B cell (primary cell): ENCODE results near the gene ELMO1. TPM values are rescaled to one million over a fixed set of nuclear protein-coding genes. Genes with fewer than 3 reads are reported as not detected.

ENCODE experiments used
- ATAC-seq: fragments of 200-7000 bp; cut with Tn5 transposase; one replicate; pipeline ENCODE4 v1.10.0; 2021; ENCODE audit warnings: low read depth, mild to moderate bottlenecking, moderate number of reproducible peaks, moderate library complexity
- CTCF ChIA-PET: fragments of 350-600 bp; sonication (Branson Sonifier 250); formaldehyde crosslinking; loops from one replicate; lab custom pipeline; 2021; ENCODE audit warnings: antibody characterized with exemption, inconsistent platforms; lab: Charles Lee
- POLR2A ChIA-PET: fragments of 350-600 bp; sonication (Branson Sonifier 250); formaldehyde crosslinking; loops from one replicate; lab custom pipeline; 2021; ENCODE audit warnings: antibody characterized with exemption; lab: Charles Lee
- DNase-seq: peaks from one replicate; pipeline ENCODE4 v3.0.0; 2013
- H2AFZ ChIP-seq: 2 replicates; pipeline ENCODE4 v1.6.1; 2012; ENCODE audit warnings: mild to moderate bottlenecking, low read depth, low read length; ENCODE audit not compliant: insufficient read depth, poor library complexity, severe bottlenecking
- H3K27ac ChIP-seq, 2 donors: 1 replicate in 1 of 2; 2 replicates in 1 of 2; pipeline ENCODE4 v1.5.1; 2012 to 2013; ENCODE audit warnings: low read length in 2 of 2, mild to moderate bottlenecking in 2 of 2, moderate library complexity in 1 of 2
- H3K27me3 ChIP-seq, 4 experiments: fragments of 200-600 bp in 1 of 4; sonication (generic) in 1 of 4; replicated peaks in 1 of 4; 1 replicate in 2 of 4; 2 replicates in 2 of 4; pipeline versions ENCODE4 v1.6.1 to v1.7.0; 2013 to 2016; ENCODE audit warnings: low read length in 3 of 4, mild to moderate bottlenecking in 2 of 4, mixed read lengths in 1 of 4, moderate library complexity in 1 of 4; ENCODE audit not compliant: insufficient read depth in 4 of 4, control insufficient read depth in 3 of 4; ENCODE audit errors: control extremely low read depth in 1 of 4
- H3K36me3 ChIP-seq, 2 experiments: replicated peaks in 1 of 2; 1 replicate in 1 of 2; 2 replicates in 1 of 2; pipeline versions ENCODE4 v1.6.1 to v1.7.1; 2013; ENCODE audit warnings: low read length in 1 of 2; ENCODE audit not compliant: insufficient read depth in 2 of 2, control insufficient read depth in 1 of 2; ENCODE audit errors: control extremely low read depth in 1 of 2, extremely low read depth in 1 of 2
- H3K4me1 ChIP-seq, 2 donors: fragments of 200-600 bp in 1 of 2; sonication (generic) in 1 of 2; 1 replicate in 1 of 2; 2 replicates in 1 of 2; pipeline versions ENCODE4 v1.5.1 to v1.6.1; 2013 to 2017; ENCODE audit warnings: low read length in 2 of 2; ENCODE audit not compliant: control insufficient read depth in 2 of 2, insufficient read depth in 2 of 2
- H3K4me2 ChIP-seq: replicated peaks from 2 replicates; pipeline ENCODE3; 2012; ENCODE audit warnings: mild to moderate bottlenecking, low read depth, low read length; ENCODE audit not compliant: poor library complexity, severe bottlenecking
- H3K4me3 ChIP-seq, 5 experiments: fragments of 200-600 bp in 1 of 5; sonication (generic) in 1 of 5; 1 replicate in 3 of 5; 2 replicates in 2 of 5; pipeline versions ENCODE4 v1.5.1 to v1.7.0; 2011 to 2016; ENCODE audit warnings: low read length in 4 of 5, mild to moderate bottlenecking in 4 of 5, low read depth in 2 of 5, control low read depth in 1 of 5, moderate library complexity in 1 of 5; ENCODE audit not compliant: insufficient read depth in 1 of 5; ENCODE audit errors: control extremely low read depth in 1 of 5, extremely low read depth in 1 of 5
- H3K79me2 ChIP-seq: fragments of 200-600 bp; sonication (generic); one replicate; pipeline ENCODE4 v1.6.0; 2016; ENCODE audit warnings: low read length; ENCODE audit not compliant: control insufficient read depth, insufficient read depth
- H3K9ac ChIP-seq: fragments of 200-600 bp; sonication (generic); 2 replicates; pipeline ENCODE4 v1.6.1; 2017; ENCODE audit warnings: mild to moderate bottlenecking, low read length, moderate library complexity
- H3K9me3 ChIP-seq, 3 donors: one replicate each; pipeline versions ENCODE4 v1.6.1 to v1.7.1; 2013; ENCODE audit warnings: low read length in 2 of 3; ENCODE audit not compliant: control insufficient read depth in 2 of 3, insufficient read depth in 1 of 3; ENCODE audit errors: control extremely low read depth in 1 of 3
- H4K20me1 ChIP-seq: 2 replicates; pipeline ENCODE4 v1.6.0; 2012; ENCODE audit warnings: mild to moderate bottlenecking, low read length; ENCODE audit not compliant: insufficient read depth, control insufficient read depth, poor library complexity, severe bottlenecking
- H3K27ac Mint-ChIP-seq: one replicate; pipeline ENCODE4 v1.8.0; 2021; ENCODE audit warnings: mixed read lengths
- H3K27me3 Mint-ChIP-seq: one replicate; pipeline ENCODE4 v1.8.0; 2021; ENCODE audit warnings: mixed read lengths
- H3K4me1 Mint-ChIP-seq: one replicate; pipeline ENCODE4 v1.8.0; 2021; ENCODE audit warnings: mixed read lengths
- H3K4me3 Mint-ChIP-seq: one replicate; pipeline ENCODE4 v1.8.0; 2021; ENCODE audit warnings: mixed read lengths
- H3K9me3 Mint-ChIP-seq: one replicate; pipeline ENCODE4 v1.8.0; 2022; ENCODE audit warnings: mixed read lengths; ENCODE audit not compliant: insufficient read depth
- CTCF ChIP-seq: fragments of 200-600 bp; IDR thresholded peaks from one replicate; pipeline ENCODE4 v1.8.0; 2022; ENCODE audit warnings: antibody characterized with exemption, mild to moderate bottlenecking
- EZH2 ChIP-seq: IDR thresholded peaks from 2 replicates; pipeline ENCODE4 v1.6.1; 2012; ENCODE audit warnings: borderline replicate concordance, low read depth, mild to moderate bottlenecking, moderate library complexity, low read length; ENCODE audit not compliant: insufficient read depth, poor library complexity, severe bottlenecking
- WGBS: methylation state at CpG from one replicate; pipeline ENCODE4 v1.1.5; 2013; ENCODE audit warnings: missing lambda C conversion rate; ENCODE audit not compliant: insufficient coverage; 5-methylcytosine and 5-hydroxymethylcytosine counted together
- intact Hi-C: fragments of 100-400 bp; cut with micrococcal nuclease; formaldehyde crosslinking; loops from one replicate; pipeline ENCODE4 v1.10.0; 2022
- polyA plus RNA-seq: library from polyadenylated mRNA; depleted of rRNA; stranded (reverse); fragments of >200 nt; gene quantifications from 2 replicates; pipeline ENCODE4 v1.2.3, GENCODE V29; 2012
- total RNA-seq, 2 donors: library from RNA; stranded (reverse); fragments of 120-200 nt in 1 of 2; gene quantifications; 1 replicate in 1 of 2; 2 replicates in 1 of 2; pipeline versions ENCODE4 v1.2.3 to v1.2.4, GENCODE V29; 2013 to 2022

Gene ELMO1
- total and polyA plus RNA-seq, 2 donors (not counting 1 experiment from before 2014, with no cell fraction given), result 44.7 to 177 TPM

DNA sequence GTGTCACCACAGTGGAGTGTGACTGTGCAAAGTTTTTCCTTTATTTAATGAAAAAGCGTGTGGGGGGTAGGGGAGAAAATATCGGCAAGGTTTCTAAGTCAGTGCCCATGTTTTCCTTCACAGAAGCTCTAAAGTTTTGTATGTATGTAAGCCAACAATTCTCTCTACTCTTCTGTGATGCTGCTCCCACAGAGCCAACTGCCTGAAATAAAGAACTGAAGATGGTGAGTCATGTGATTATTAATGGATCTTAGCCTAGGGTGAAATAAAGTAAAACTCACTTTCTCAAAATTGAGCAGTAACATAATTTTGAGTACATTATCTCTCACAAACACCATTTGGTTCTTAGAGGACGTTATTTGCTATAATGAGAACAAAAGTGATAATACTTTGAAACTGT, 143.7 kb downstream of the ELMO1 start:
- H3K36me3 ChIP-seq, result peaks cover 9 to 43% of the 10 kb centered on the region in 2 experiments
- peaks cover 72% of the 10 kb centered on the region for H3K79me2 ChIP-seq
- no peak overlapping the region for H3K4me3 Mint-ChIP-seq
- DNase-seq (no peak), ATAC-seq (no peak)
- peaks cover 0 to 4% (median 0%) of the 10 kb centered on the region in 3 donors for H3K9me3 ChIP-seq
- H3K9me3 Mint-ChIP-seq, result no peaks in the 10 kb centered on the region
- POLR2A ChIA-PET, result no interaction called here
- no peak overlapping the region for H3K27ac ChIP-seq
- no peak overlapping the region for H3K4me2 ChIP-seq
- H2AFZ ChIP-seq, result no peak overlapping the region
- H3K27ac Mint-ChIP-seq, result no peak overlapping the region
- H3K4me3 ChIP-seq, result no peak overlapping the region
- no peak overlapping the region for H3K9ac ChIP-seq
- H4K20me1 ChIP-seq, result peaks cover 15% of the 10 kb centered on the region
- WGBS, result no CpG with 5 or more reads among the region's 3 CpGs
- intact Hi-C loops, result no loop called here
- H3K4me1 Mint-ChIP-seq, result peaks cover 16% of the 10 kb centered on the region
- TF ChIP-seq CTCF (no peak), EZH2 (no peak)
- H3K27me3 ChIP-seq, result no peaks in the 10 kb centered on the region
- peaks cover 8 to 9% of the 10 kb centered on the region in 2 donors for H3K4me1 ChIP-seq
- H3K27me3 Mint-ChIP-seq, result no peaks in the 10 kb centered on the region
- CTCF ChIA-PET, result interaction anchor here (2.0 kb wide), 1 partner anchor 20 kb away, joined by 6 read pairs; no protein-coding TSS in a partner anchor

DNA sequence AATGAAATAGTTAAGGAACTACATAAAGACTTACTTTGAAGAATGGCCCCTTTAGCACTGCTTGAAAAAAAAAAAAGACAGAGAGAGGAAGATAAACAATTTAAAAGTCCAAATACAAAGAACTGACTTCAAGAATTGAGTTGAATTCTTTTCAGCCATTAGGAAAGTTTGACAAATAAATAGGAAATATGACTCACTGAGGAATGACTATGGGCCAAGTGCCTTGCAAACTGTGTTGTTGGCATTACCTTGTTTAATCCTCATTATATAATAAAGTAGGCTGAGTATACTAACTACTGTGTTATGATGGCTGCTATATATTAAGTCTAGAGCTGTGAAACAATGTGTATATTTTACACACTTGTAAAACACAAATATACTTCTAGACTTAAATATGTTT, 151.1 kb downstream of the ELMO1 start:
- H3K4me1 Mint-ChIP-seq, result no peaks in the 10 kb centered on the region
- no peak overlapping the region for H3K9ac ChIP-seq
- H3K27ac Mint-ChIP-seq, result no peak overlapping the region
- peaks cover 4% of the 10 kb centered on the region for H4K20me1 ChIP-seq
- H3K9me3 Mint-ChIP-seq, result no peaks in the 10 kb centered on the region
- no peak for ATAC-seq
- POLR2A ChIA-PET, result no interaction called here
- no peak overlapping the region for H3K4me3 ChIP-seq
- no peak for DNase-seq
- no peak for TF ChIP-seq CTCF
- no peak for TF ChIP-seq EZH2
- no peaks in the 10 kb centered on the region for H3K27me3 Mint-ChIP-seq
- intact Hi-C loops, result no loop called here
- no peaks in the 10 kb centered on the region for H3K9me3 ChIP-seq
- no peak overlapping the region for H3K4me3 Mint-ChIP-seq
- no peak overlapping the region for H3K27ac ChIP-seq
- H2AFZ ChIP-seq, result no peak overlapping the region
- H3K27me3 ChIP-seq, result no peaks in the 10 kb centered on the region
- CTCF ChIA-PET, result interaction anchor here (0.8 kb wide), 1 partner anchor 13 kb away, joined by 3 read pairs; no protein-coding TSS in a partner anchor
- peaks cover 3 to 10% of the 10 kb centered on the region in 2 experiments for H3K36me3 ChIP-seq
- no peak overlapping the region for H3K4me2 ChIP-seq
- no peaks in the 10 kb centered on the region for H3K4me1 ChIP-seq
- peaks cover 38% of the 10 kb centered on the region for H3K79me2 ChIP-seq
